OCI-LY1 (cell line): ENCODE results near the gene C3orf18.
A peak's percentile ranks its signal among the peaks of the same experiment; 100 is the strongest.

Source experiments
- H2AFZ ChIP-seq: fragments of 200-600 bp; sonication (generic), shearing (Covaris generic); 2 replicates; pipeline ENCODE4 v1.6.0; 2014; ENCODE audit warnings: antibody characterized with exemption, mild to moderate bottlenecking, low read length
- H3F3A ChIP-seq: fragments of 200-600 bp; sonication (generic), shearing (Covaris generic); 2 replicates; pipeline ENCODE4 v1.6.0; 2014; ENCODE audit warnings: mild to moderate bottlenecking, antibody characterized with exemption, low read length, moderate library complexity; ENCODE audit not compliant: insufficient read depth
- H3K27ac ChIP-seq: fragments of 200-600 bp; sonication (generic); 2 replicates; pipeline ENCODE4 v1.5.1; 2014; ENCODE audit warnings: low read length, mixed run types, mild to moderate bottlenecking, low read depth; ENCODE audit not compliant: poor library complexity, severe bottlenecking
- H3K27me3 ChIP-seq: fragments of 200-600 bp; sonication (generic); 2 replicates; pipeline ENCODE4 v1.6.0; 2014; ENCODE audit warnings: antibody characterized with exemption, mild to moderate bottlenecking, low read length, moderate library complexity; ENCODE audit not compliant: insufficient read depth
- H3K36me3 ChIP-seq: fragments of 200-600 bp; sonication (generic); 2 replicates; pipeline ENCODE4 v1.6.1; 2014; ENCODE audit warnings: mild to moderate bottlenecking, antibody characterized with exemption, low read length, moderate library complexity, mixed read lengths; ENCODE audit not compliant: insufficient read depth
- H3K4me1 ChIP-seq: fragments of 200-600 bp; sonication (generic); 2 replicates; pipeline ENCODE4 v1.5.1; 2014; ENCODE audit warnings: mild to moderate bottlenecking, low read length, moderate library complexity; ENCODE audit not compliant: insufficient read depth, severe bottlenecking
- H3K4me2 ChIP-seq: fragments of 200-600 bp; sonication (generic), shearing (Covaris generic); 2 replicates; pipeline ENCODE4 v1.6.1; 2014; ENCODE audit warnings: low read length
- H3K4me3 ChIP-seq: fragments of 200-600 bp; sonication (generic); 2 replicates; pipeline ENCODE4 v1.5.1; 2014; ENCODE audit warnings: low read length, low read depth, mild to moderate bottlenecking, mixed read lengths; ENCODE audit not compliant: poor library complexity, severe bottlenecking
- H3K79me2 ChIP-seq: fragments of 200-600 bp; shearing (Covaris generic); 2 replicates; pipeline ENCODE4 v1.6.1; 2016; ENCODE audit warnings: mixed run types, low read length, mixed read lengths; ENCODE audit not compliant: insufficient read depth
- H3K9ac ChIP-seq: fragments of 200-600 bp; sonication (generic), shearing (Covaris generic); 2 replicates; pipeline ENCODE4 v1.6.1; 2014; ENCODE audit warnings: mild to moderate bottlenecking, low read length, mixed read lengths
- H3K9me2 ChIP-seq: fragments of 200-600 bp; sonication (generic), shearing (Covaris generic); 2 replicates; pipeline ENCODE4 v1.6.1; 2014; ENCODE audit warnings: low read depth, mild to moderate bottlenecking, low read length, mixed read lengths
- H3K9me3 ChIP-seq: fragments of 200-600 bp; shearing (Covaris generic); 2 replicates; pipeline ENCODE4 v1.6.1; 2014; ENCODE audit warnings: low read length, mixed read lengths
- H4K20me1 ChIP-seq: fragments of 200-600 bp; sonication (generic), shearing (Covaris generic); 2 replicates; pipeline ENCODE4 v1.6.0; 2016; ENCODE audit warnings: mild to moderate bottlenecking, low read length; ENCODE audit not compliant: insufficient read depth
- CTCF ChIP-seq: fragments of 200-600 bp; sonication (generic), shearing (Covaris generic); IDR thresholded peaks from 2 replicates; pipeline ENCODE4 v1.5.1; 2017; ENCODE audit warnings: mild to moderate bottlenecking, antibody characterized with exemption, low read length, moderate library complexity, mixed read lengths
- EZH2 ChIP-seq: fragments of 200-600 bp; sonication (generic), shearing (Covaris generic); IDR thresholded peaks from 2 replicates; pipeline ENCODE4 v1.8.0; 2017; ENCODE audit warnings: borderline replicate concordance, mixed run types, mild to moderate bottlenecking, antibody characterized with exemption, low read length, moderate library complexity, mixed read lengths

Gene C3orf18

GRCh38 chr3:50519471-50520089, 48.0 kb downstream of the C3orf18 start:
- Histone ChIP-seq H3K9me3 (no peaks in the 10 kb centered on the region), H3K4me2 (no peak overlapping the region), H2AFZ (no peak overlapping the region)

DNA sequence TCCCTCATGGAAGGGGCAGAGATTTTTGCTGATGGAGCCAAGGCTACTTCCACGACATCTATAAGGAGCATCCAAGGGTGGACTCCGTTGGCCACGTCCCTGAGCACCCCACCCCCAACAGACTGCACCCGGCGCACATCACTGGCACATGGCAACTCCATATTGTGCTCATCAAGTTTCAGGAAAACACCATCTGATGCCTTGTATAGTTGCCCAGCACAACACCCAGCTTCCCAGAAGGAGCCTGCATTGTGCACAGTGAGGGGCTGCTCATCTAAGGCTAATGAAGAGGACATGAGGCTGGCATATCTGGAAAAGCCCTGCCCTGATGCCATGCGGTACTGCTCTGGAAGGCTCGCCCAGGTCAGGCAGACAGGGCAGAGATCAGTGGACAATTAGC, 49.1 kb downstream of the C3orf18 start:
- no peaks in the 10 kb centered on the region for H3K79me2 ChIP-seq
- no peaks in the 10 kb centered on the region for H4K20me1 ChIP-seq
- H3K9me3 ChIP-seq: no peaks in the 10 kb centered on the region
- H3K9ac ChIP-seq: no peak overlapping the region
- no peak for TF ChIP-seq CTCF
- TF ChIP-seq EZH2: no peak
- H3K27me3 ChIP-seq: peaks cover 4% of the 10 kb centered on the region; the same call in 1 of the 2 replicates
- no peak overlapping the region for H3K4me3 ChIP-seq
- no peaks in the 10 kb centered on the region for H3F3A ChIP-seq
- no peak overlapping the region for H3K27ac ChIP-seq
- no peak overlapping the region for H3K4me2 ChIP-seq
- H3K9me2 ChIP-seq: no peaks in the 10 kb centered on the region
- no peak overlapping the region for H2AFZ ChIP-seq
- no peaks in the 10 kb centered on the region for H3K4me1 ChIP-seq
- no peaks in the 10 kb centered on the region for H3K36me3 ChIP-seq

More at GRCh38 chr3:50519471-50520089, 48.0 kb downstream of the C3orf18 start:
- H3K79me2 ChIP-seq: no peaks in the 10 kb centered on the region
- H3K4me3 ChIP-seq: no peak overlapping the region
- H3K9ac ChIP-seq: no peak overlapping the region
- H3K27ac ChIP-seq: no peak overlapping the region
- no peaks in the 10 kb centered on the region for H3K9me2 ChIP-seq
- no peaks in the 10 kb centered on the region for H3K4me1 ChIP-seq
- no peaks in the 10 kb centered on the region for H3K36me3 ChIP-seq
- H3F3A ChIP-seq: no peaks in the 10 kb centered on the region
- TF ChIP-seq CTCF (peak; percentile 95), EZH2 (no peak)
- H3K27me3 ChIP-seq: peaks cover 4% of the 10 kb centered on the region; the same call in 1 of the 2 replicates
- H4K20me1 ChIP-seq: no peaks in the 10 kb centered on the region

DNA sequence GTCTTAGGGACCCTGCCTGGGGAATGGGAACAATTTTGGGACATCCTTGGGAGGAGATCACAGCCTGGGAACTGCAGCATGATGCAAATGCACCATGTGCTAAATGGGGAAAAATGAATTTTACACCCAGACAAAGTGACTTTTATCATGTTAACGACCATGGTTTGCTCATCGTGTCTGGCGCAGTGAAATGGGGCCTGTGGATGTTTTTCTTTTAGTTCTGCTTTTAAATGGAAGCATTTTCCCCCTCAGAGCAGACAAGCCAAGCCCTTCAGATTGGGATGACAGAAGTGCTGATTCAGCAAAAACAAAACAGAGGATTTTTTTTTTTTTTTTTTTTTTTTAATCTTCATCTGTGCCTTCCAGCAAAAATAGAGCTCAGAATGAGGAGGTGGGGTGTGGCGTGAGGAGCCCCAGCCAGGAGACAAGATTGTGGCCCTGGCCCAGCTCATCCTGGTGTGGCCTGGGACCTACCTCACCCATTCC, 49.8 kb downstream of the C3orf18 start:
- Histone ChIP-seq H3K4me3 (no peak overlapping the region), H3K79me2 (no peaks in the 10 kb centered on the region), H3K36me3 (no peaks in the 10 kb centered on the region), H3K27me3 (peaks cover 4% of the 10 kb centered on the region; the same call in 1 of the 2 replicates), H3K9me2 (no peaks in the 10 kb centered on the region), H3K9ac (no peak overlapping the region), H3K4me1 (no peaks in the 10 kb centered on the region), H3F3A (no peaks in the 10 kb centered on the region), H2AFZ (no peak overlapping the region), H3K4me2 (no peak overlapping the region), H3K9me3 (no peaks in the 10 kb centered on the region), H4K20me1 (no peaks in the 10 kb centered on the region), H3K27ac (no peak overlapping the region)
- TF ChIP-seq EZH2: no peak
- TF ChIP-seq CTCF: no peak
